GM19193 (cell line): ENCODE measurements around the gene APBB2.

Experiments used
- POLR2A ChIP-seq: IDR thresholded peaks from 4 replicates; pipeline ENCODE4 v1.6.1; 2011; ENCODE audit not compliant: insufficient read depth, insufficient read length; ENCODE audit errors: extremely low read depth

APBB2 gene

GRCh38 chr4:41122309-41122708, 92.0 kb downstream of the APBB2 start:
- TF ChIP-seq POLR2A, result no peak

DNA sequence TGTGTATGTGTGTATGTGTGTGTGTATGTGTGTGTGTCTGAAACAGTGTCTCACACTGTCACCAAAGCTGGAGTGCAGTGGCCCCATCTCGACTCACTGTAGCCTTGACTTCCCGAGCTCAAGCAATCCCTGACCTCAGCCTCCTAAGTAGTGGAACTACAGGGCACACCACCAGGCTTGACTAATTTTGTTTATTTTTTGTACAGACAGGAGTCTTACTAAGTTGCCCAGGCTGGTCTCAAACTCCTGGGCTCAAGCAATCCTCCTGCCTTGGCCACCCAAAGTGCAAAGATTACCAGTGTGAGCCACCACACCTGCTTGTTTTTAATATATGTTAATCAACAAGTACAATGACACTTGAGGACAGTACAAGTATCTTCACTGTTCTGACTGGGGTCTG, 92.4 kb downstream of the APBB2 start:
- TF ChIP-seq POLR2A, result no peak

DNA sequence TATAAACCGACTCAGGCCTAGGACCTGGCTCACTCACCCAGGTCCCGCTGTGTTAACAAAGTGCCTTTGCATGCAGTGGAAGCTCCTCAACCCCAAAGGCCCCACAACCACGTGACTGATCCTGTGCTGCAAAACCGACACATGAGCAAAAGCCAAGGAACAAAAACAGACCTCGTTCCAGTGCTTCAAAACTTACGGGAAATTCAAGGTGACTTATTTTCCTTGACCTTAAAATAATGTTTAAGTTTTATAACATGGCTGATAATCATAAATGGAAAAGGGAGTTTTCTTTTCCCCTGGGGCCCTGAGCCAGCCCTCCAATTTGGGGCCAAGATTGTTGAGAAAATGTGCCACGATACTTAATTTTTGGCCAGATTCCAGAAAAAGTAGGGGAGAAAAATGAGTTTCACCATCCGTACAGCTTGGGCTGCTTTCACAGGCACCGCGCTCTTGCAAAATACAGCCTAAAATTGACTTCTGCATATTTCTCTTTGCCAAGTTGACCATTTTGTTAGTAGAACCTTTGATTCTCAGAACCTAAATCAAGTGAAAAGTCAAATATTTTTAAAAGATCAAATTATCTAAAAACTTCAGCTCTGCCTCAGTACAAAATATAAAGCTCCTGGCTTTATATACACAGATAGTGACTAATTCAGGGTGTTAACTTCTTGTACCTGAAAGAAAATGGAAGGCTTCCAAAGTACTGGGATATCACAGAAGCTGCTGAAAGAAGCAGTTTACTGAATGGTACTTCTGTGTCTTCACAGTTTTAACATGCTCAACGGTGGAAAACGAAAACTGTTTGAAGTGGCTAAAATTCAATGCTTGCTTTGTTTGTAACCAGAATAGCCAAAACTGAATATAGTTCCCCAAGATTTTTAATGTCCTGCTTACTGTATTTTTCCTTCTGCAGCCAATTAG, 93.8 kb downstream of the APBB2 start:
- no peak for TF ChIP-seq POLR2A

- no peak for TF ChIP-seq POLR2A
Observed at GRCh38 chr4:41119867-41120295, 94.5 kb downstream of the APBB2 start.

DNA sequence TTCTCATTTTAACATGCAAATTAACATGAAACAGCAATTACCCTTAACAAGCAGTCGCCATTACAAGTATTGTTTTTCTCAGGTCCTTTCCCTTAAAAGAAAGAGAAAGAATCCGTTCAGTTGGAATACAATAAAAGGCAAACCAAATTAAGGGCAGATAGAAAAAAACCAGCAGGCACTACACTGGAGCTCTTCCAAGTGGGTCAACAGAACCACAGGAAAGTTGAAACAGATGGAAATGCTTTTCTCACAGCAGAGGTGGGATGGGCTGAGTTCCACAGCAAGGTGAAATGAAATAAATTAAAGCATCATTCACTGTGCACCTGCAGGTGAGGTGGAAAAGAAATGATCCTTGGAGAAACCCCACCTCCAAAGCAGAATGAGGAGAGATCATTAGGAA, 102.6 kb downstream of the APBB2 start:
- TF ChIP-seq POLR2A, result no peak

- TF ChIP-seq POLR2A, result no peak
Observed at GRCh38 chr4:41110050-41110449, 104.3 kb downstream of the APBB2 start.

- no peak for TF ChIP-seq POLR2A
Observed at GRCh38 chr4:41108481-41108880, 105.9 kb downstream of the APBB2 start.

DNA sequence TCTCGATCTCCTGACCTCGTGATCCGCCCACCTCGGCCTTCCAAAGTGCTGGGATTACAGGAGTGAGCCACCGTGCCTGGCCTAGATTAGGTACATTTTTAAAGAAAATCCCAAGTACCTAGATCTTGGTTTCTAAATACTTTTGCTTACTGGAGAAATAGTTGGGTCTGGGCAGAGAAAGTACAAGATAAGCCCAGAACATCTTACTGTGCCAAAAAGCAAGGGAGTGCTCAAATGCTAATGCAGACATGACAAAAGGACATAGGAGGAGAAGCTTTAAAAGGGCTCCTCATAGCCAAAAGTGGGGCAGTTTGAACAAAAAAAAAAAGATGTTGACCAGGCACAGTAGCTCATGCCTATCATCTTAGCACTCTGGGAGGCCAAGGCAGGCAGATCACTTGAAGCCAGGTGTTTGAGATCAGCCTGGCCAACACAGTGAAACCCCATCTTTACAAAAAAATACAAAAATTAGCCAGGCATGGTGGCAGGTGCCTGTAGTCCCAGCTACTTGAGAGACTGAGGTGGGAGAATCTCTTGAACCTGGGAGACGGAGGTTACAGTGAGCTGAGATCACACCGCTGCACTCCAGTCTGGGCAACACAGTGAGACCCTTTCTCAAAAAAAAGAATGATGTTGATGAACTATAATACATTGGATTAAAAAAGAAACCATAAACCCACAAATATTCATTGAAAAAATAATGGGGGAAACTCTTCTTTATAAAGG, 107.5 kb downstream of the APBB2 start:
- no peak for TF ChIP-seq POLR2A

DNA sequence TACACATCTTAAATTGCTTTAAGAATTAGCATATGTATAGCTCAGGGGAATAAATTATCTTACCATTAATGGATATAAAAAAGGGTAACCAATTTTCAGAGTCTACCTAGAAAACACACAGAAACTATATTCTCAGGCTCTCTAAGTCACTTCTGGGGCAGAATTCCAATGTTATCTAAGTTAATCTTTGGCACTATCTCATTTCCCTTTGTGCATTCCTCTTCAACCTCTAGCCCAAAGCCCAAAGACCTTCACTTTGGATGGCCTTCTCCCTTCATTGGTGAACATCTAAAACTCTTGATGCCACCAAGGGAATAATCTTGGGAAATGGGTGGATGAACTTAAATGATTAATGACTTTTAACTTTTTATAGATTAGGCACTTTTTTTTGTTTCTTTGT, 108.3 kb downstream of the APBB2 start:
- TF ChIP-seq POLR2A, result no peak

DNA sequence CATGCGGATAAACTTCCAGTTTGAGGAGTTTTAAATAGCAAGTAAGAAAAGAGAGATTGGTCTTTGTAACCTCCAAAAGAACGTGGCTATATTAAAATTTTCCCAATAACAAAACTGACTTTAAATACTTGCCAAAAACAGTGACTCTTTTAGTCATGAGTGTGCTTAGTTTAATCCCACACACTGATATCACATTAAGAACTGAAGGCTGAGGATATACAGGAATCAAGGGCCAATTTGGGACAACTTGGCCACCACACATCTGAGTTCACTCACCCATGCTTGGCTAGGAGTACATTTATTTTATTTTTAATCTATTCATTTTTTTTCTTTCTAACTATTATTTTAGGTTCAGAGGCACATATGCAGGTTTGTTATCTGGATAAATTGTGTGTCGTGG, 110.2 kb downstream of the APBB2 start:
- TF ChIP-seq POLR2A, result no peak

- no peak for TF ChIP-seq POLR2A
Observed at GRCh38 chr4:41103657-41104056, 110.7 kb downstream of the APBB2 start.

DNA sequence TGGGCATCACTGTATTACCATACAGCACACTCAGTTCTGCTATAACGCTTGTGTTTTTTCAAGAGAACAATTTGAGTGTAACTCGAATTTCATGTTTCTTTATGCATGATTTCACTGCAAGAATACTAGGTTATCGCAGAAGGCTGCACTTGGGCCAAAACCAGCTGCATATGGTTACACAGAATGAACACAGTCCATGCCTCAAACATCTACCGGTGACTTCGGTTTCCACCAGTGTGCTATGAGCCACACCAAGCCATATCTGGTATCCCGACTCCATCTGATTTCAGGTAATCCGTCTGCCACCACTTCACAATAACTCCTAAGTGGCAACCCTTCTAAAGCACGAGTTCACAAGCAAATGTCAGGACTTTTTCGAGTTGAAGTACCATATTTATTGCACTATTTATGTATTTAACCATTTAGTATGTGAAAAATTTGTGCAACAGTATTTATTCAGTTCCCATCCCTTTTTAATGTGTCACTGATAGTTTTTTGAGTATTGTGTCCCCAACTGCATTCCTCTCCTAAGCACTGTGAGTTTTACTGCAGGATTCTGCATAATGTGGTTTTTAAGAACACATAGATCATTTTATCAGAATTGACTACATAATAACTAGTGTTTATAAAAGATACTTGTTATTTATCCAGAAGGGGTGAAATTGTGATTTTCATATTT, 111.8 kb downstream of the APBB2 start:
- no peak for TF ChIP-seq POLR2A

DNA sequence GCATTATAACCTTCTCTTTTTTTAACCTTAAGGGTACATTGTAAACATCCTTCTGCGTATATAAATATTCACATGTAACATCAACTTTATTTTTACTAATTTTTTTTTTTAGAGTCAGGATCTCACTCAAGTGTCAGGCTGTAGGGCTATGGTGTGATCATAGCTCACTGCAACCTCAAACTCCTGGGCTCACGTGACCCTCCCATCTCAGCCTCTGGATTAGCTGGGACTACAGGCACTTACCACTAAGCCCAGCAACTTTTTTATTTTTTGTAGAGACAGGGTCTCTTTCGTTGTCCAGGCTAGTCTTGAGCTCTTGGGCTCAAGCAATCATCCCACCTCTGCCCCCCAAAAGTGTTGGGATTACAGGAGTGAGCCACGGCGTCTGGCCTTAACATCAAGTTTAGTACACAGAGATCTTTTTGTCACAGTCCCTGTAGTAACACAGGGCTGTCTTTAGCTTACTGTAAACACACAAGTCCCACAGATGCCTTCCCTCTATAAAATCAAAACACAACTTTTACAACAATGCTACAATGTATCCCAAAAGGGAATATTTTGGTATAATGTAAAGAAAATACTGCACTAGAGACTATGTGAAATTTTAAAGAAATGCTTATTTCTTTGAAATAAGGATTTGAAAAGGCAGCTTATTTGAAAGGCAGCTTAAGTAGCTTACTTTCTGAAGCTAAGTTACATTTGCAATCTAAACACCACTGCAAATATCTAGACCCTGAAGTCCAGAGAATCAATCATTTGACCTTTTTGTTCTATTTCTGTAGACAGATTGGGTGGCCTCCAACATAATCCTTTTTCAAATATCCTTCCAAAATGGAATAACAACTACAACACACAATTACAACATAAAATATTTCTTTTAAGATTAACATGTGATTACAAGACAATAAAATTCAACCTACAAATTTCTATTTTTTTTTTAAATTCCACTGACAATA, 116.0 kb downstream of the APBB2 start:
- no peak for TF ChIP-seq POLR2A

DNA sequence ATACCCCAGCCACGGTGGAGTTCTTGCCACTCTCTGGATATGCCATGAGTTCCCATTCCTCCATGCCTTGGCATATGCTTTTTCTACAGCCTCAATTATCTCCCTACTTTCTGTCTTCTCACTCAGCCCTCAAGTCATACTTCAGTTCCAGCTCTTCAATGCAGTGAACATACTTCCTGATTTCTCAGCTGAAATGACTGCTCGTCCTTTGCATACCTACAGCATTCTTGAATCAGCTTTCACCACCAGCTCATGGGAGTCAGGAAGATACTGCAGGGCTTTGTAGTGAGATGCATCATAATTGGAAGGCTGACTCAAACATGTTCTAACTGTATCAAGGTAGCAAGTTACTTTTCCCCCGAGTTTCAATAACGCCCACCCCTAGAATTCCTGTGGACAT, 118.4 kb downstream of the APBB2 start:
- no peak for TF ChIP-seq POLR2A
